OCI-LY7 (cell line): ENCODE data around the gene TMEM214. TPM values are rescaled to one million over a fixed set of nuclear protein-coding genes. Genes with fewer than 3 reads are reported as not detected.

Source experiments
- BruUV-seq: library from RNA; stranded (reverse); fragments of 400-500 nt; replicated peaks from 2 replicates; lab custom pipeline; 2021; lab: Mats Ljungman, UMichigan
- CTCF ChIA-PET: fragments of 300-600 bp; sonication (Branson Sonifier 250); formaldehyde crosslinking; loops from one replicate; lab custom pipeline; 2022; ENCODE audit warnings: antibody characterized with exemption; ENCODE audit not compliant: unreplicated experiment; lab: Charles Lee
- POLR2A ChIA-PET: fragments of 300-600 bp; sonication (Branson Sonifier 250); formaldehyde crosslinking; loops from one replicate; lab custom pipeline; 2022; ENCODE audit warnings: antibody characterized with exemption; lab: Charles Lee
- DNase-seq: peaks from one replicate; pipeline ENCODE4 v3.0.0-alpha.2; 2015; ENCODE audit warnings: low spot score
- H2AFZ ChIP-seq: fragments of 200-600 bp; sonication (generic), shearing (Covaris generic); 2 replicates; pipeline ENCODE4 v1.6.1; 2014; ENCODE audit warnings: mild to moderate bottlenecking, antibody characterized with exemption, low read length, moderate library complexity
- H3K27ac ChIP-seq: fragments of 200-600 bp; sonication (generic); 2 replicates; pipeline ENCODE4 v1.5.1; 2014; ENCODE audit warnings: mixed run types, low read depth, mild to moderate bottlenecking, moderate library complexity, low read length, inconsistent platforms; ENCODE audit not compliant: poor library complexity, severe bottlenecking
- H3K36me3 ChIP-seq: fragments of 200-600 bp; sonication (generic); 2 replicates; pipeline ENCODE4 v1.6.1; 2014; ENCODE audit warnings: mild to moderate bottlenecking, antibody characterized with exemption, low read length, moderate library complexity, mixed read lengths; ENCODE audit not compliant: insufficient read depth
- H3K4me1 ChIP-seq: fragments of 200-600 bp; sonication (generic); 2 replicates; pipeline ENCODE4 v1.5.1; 2014; ENCODE audit warnings: mild to moderate bottlenecking, low read length; ENCODE audit not compliant: insufficient read depth, poor library complexity, severe bottlenecking
- H3K4me2 ChIP-seq: fragments of 200-600 bp; sonication (generic); 2 replicates; pipeline ENCODE4 v1.6.1; 2014; ENCODE audit warnings: mild to moderate bottlenecking, low read length
- H3K4me3 ChIP-seq: fragments of 200-600 bp; sonication (generic); 2 replicates; pipeline ENCODE4 v1.5.1; 2014; ENCODE audit warnings: mild to moderate bottlenecking, low read depth, low read length; ENCODE audit not compliant: poor library complexity, severe bottlenecking
- H3K79me2 ChIP-seq: fragments of 200-600 bp; sonication (generic); 2 replicates; pipeline ENCODE4 v1.6.1; 2016; ENCODE audit warnings: low read depth, mild to moderate bottlenecking, low read length, moderate library complexity, mixed read lengths; ENCODE audit not compliant: insufficient read depth
- H3K9me2 ChIP-seq: fragments of 200-600 bp; sonication (generic); 2 replicates; pipeline ENCODE4 v1.6.1; 2016; ENCODE audit warnings: mild to moderate bottlenecking, low read length, mixed read lengths; ENCODE audit not compliant: insufficient read depth
- H3K9me3 ChIP-seq: fragments of 200-600 bp; sonication (generic); 2 replicates; pipeline ENCODE4 v1.6.1; 2014; ENCODE audit warnings: mild to moderate bottlenecking, mixed run types, low read length, mixed read lengths
- H4K20me1 ChIP-seq: fragments of 200-600 bp; sonication (generic); 2 replicates; pipeline ENCODE4 v1.6.1; 2014; ENCODE audit warnings: mild to moderate bottlenecking, antibody characterized with exemption, low read length, moderate library complexity, mixed read lengths; ENCODE audit not compliant: insufficient read depth
- CTCF ChIP-seq: fragments of 200-600 bp; sonication (generic); conservative IDR thresholded peaks from 2 replicates; pipeline ENCODE4 v1.5.1; 2014; ENCODE audit warnings: mild to moderate bottlenecking, antibody characterized with exemption, low read length, moderate library complexity, mixed read lengths
- EZH2phosphoT487 ChIP-seq: fragments of 200-600 bp; sonication (generic); IDR thresholded peaks from 2 replicates; pipeline ENCODE4 v1.6.1; 2018; ENCODE audit warnings: low read depth, borderline replicate concordance, mild to moderate bottlenecking, mixed run types, antibody characterized with exemption, low read length, moderate library complexity, mixed read lengths
- intact Hi-C: fragments of 100-400 bp; cut with micrococcal nuclease; formaldehyde crosslinking; loops from one replicate; pipeline ENCODE4 v1.10.0; 2022; ENCODE audit not compliant: unreplicated experiment
- total RNA-seq, 2 experiments: library from RNA; depleted of rRNA in 1 of 2; stranded (reverse); fragments of >200 nt in 1 of 2; shearing (Covaris generic) in 1 of 2; gene quantifications; 2 replicates each; pipeline ENCODE4 v1.2.3, GENCODE V29; 2014 to 2022

Gene TMEM214
- total RNA-seq, 2 experiments from 2014 or later, result 32.0 to 78.6 TPM

- no peaks in the 10 kb centered on the region for H3K36me3 ChIP-seq
- no peaks in the 10 kb centered on the region for H4K20me1 ChIP-seq
- H3K9me2 ChIP-seq, result no peaks in the 10 kb centered on the region
- no TSS peak for BruUV-seq
- H3K79me2 ChIP-seq, result no peaks in the 10 kb centered on the region
- H2AFZ ChIP-seq, result no peak overlapping the region
- TF ChIP-seq CTCF (no peak), EZH2phosphoT487 (no peak)
- H3K27ac ChIP-seq, result no peak overlapping the region
- no peaks in the 10 kb centered on the region for H3K4me1 ChIP-seq
- ChIA-PET POLR2A (interaction anchor here (0.6 kb wide), 1 partner anchor 503 kb away, joined by 5 read pairs; no protein-coding TSS in a partner anchor), CTCF (no interaction called here)
- no peak overlapping the region for H3K4me2 ChIP-seq
- H3K9me3 ChIP-seq, result no peaks in the 10 kb centered on the region
- no peak overlapping the region for H3K4me3 ChIP-seq
- DNase-seq, result no peak
- intact Hi-C loops, result no loop called here
Measured at GRCh38 chr2:27025861-27026851, 6.6 kb upstream of the TMEM214 start.

GRCh38 chr2:27027211-27027651 is 5.5 kb upstream of the TMEM214 start:
- H3K79me2 ChIP-seq, result no peaks in the 10 kb centered on the region
- TF ChIP-seq CTCF, result no peak
- no peak for TF ChIP-seq EZH2phosphoT487
- CTCF ChIA-PET, result no interaction called here
- no TSS peak for BruUV-seq
- H2AFZ ChIP-seq, result no peak overlapping the region
- H3K9me2 ChIP-seq, result no peaks in the 10 kb centered on the region
- H3K4me1 ChIP-seq, result peaks cover 3% of the 10 kb centered on the region
- H3K27ac ChIP-seq, result no peak overlapping the region
- intact Hi-C loops, result no loop called here
- no peak for DNase-seq
- H3K36me3 ChIP-seq, result no peaks in the 10 kb centered on the region
- POLR2A ChIA-PET, result no interaction called here
- H3K9me3 ChIP-seq, result no peaks in the 10 kb centered on the region
- no peak overlapping the region for H3K4me3 ChIP-seq
- H3K4me2 ChIP-seq, result no peak overlapping the region
- no peaks in the 10 kb centered on the region for H4K20me1 ChIP-seq
